Activated CD4-positive, alpha-beta T cell treated with anti-CD3 and anti-CD28 coated beads, Interleukin-2, amount 50 U/mL, for 24 hours (primary cell): ENCODE results near the gene STK35.
"Not testable (repeated sequence)": the region's sequence is repeated elsewhere in the genome, so short reads cannot be mapped to it uniquely, and the experiment has no call there.

Experiments
- DNase-seq, 2 donors: peaks; one replicate each; pipeline ENCODE4 v3.0.0-alpha.2; 2020; ENCODE audit warnings: low read depth in 1 of 2, low spot score in 1 of 2

The STK35 gene

DNA sequence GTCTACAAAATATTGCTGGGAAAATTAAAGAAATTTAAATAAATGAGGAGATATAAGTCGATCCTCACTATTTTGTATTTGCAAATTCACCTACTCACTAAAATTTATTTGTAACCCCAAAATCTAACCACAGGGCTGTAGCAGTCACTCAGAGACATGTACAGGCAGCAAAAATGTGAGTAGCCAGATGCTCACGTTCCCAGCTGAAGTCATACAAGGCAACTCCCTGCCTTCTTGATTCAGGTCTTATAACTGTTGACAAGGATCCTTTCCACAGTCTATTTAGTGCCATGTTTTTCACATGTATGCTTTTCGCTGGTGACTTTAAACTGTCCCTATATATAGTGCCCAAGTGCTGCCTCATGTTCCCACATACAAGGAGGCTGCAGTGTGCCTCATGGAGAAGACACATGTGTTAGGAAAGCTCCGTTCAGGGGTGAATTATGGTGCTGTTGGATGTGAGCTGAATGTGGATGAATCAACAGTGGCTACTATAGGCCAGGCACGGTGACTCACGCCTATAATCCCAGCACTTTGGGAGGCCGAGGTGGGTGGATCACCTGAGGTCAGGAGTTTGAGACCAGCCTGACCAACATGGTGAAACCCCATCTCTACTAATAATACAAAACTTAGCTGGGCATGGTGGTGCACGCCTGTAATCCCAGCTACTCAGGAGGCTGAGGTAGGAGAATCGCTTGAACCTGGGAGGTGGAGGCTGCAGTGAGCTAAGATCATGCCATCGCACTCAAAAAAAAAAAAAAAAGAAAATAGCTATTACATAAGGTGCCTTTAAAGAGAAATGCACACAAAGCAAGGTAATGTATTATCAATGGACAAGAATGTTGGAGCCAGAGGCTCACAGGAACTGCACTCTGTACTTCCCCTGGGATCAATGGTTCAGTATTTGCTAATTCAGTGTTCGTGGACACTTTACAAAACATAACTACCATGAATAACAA lies 55.3 kb downstream of the STK35 start:
- no peak for DNase-seq

- no peak for DNase-seq
Measured at GRCh38 chr20:2162125-2162822, 60.6 kb downstream of the STK35 start.

- no peak for DNase-seq
Measured at GRCh38 chr20:2162823-2163166, 61.2 kb downstream of the STK35 start.

GRCh38 chr20:2163312-2163711 lies 61.7 kb downstream of the STK35 start:
- no peak for DNase-seq

GRCh38 chr20:2163757-2164156 lies 62.1 kb downstream of the STK35 start:
- DNase-seq, result no peak

DNA sequence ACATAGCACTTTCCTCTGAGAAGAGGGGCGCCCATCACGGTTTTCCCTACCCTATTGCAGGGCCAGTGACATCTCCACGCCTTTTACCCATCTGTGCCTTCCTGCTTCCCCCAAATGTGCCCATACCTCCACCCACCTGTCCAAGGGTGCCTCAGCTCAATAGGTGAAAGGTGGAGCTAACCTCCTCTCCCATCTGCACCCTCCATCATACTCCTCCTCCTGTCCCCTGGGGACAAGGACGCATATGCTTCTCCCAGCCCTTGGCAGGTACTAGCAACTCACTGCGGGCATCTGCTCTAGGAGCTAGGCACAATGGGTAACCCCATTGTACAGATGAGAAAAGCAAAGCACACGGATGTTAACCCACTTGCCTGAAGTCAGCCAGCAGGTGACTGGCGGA lies 62.8 kb downstream of the STK35 start:
- no peak for DNase-seq

DNA sequence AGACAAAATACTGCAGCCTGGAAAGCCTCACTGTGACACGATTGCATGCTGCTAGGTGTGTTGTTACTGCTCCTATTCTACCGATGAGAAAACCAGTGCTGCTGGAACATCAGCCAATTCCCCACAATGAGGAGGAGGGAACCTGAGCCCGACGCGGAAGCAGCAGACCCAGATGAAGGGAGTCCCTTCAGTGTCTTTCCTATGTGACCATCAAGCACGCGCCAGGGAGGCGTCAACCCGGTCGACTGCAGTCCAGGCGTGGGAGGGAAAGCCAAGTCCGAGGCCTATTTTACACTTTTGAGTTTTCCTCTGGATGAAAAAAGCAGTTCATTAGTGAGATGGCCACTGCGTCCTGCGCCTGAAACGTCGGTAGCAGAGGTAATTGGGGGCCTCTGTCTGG lies 63.3 kb downstream of the STK35 start:
- DNase-seq, result no peak

DNA sequence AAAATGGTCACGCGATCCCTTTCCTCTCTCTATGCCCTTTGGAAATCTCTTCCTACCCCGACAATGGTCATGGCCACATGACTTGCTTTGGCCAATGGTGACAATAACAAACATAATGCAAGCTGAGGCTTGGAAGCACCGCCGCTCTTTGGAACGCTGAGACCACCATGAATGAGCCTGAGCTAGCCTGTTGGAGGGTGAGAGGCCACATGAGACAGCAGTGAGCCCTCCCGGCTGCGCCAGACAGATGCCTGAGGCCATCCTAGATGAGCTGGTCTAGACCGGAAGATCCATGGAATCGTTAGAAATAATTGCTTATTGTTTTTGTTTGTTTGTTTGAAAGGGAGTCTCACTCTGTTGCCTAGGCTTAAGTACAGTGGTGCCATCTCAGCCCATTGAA lies 64.2 kb downstream of the STK35 start:
- no peak for DNase-seq

DNA sequence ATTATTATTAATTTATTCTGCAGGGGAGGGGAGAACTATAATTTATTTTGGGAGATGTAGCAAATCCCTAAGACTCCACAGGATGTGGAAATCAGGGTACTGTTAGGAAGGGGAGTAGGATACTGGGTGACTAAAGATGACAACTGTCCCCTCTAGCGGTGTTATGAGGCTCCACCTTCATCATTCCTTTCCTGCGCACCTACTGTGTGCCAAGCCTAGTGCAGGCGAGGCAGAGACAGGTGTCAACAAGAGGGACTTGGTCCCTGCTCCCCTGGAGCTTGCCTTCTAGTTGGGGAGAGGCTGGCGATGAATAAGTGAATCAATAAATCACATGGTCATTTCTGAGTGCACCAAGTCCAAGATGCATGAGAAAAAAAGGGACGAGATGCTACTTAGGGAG lies 65.5 kb downstream of the STK35 start:
- DNase-seq, result no peak

DNA sequence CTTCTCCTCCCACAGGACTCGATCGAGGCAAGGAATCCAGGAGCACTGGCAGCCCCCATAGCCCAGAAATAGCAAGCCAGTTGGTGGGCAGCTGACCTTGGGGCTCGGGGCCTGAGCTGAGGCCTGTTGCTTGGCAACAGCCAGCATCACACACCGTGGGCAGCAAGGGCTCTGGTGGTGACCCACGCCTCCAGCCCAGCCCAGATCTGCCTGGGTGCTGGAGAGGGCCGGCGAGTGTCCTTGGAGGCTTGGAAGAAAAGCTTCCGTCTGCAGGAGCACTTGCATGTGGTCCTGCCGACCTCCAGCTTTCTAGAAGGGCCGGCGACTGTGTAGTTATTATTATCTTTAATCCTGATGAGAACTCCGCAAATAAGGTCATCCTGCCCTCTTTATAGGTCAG lies 67.3 kb downstream of the STK35 start:
- DNase-seq, result no peak

GRCh38 chr20:2169456-2170088 lies 67.9 kb downstream of the STK35 start:
- DNase-seq, result no peak

- DNase-seq, result no peak
Measured at GRCh38 chr20:2170404-2170803, 68.8 kb downstream of the STK35 start.

DNA sequence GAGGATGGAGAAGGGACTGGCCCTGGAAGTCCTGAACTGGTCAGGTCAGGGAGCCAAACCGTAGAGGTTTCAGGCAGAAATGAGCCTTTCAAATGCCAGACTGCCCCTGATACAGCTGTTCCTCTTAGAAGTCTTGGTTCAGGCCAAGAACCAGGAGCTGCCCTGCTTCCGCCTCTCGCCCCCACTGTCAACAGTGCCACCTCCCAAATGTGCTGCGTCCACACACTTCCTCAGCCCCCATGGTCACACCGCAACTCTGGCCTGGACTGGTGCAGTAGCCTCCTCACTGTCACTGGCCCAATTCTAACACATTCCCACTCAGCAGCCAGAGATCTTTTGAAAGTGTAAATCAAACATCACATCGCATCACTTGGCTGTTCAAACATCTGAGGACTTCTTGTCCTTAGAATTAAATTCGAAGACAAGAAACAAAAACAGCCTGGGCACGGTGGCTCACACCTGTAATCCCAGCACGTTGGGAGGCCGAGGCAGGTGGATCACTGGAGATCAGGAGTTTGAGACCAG lies 69.7 kb downstream of the STK35 start:
- no peak for DNase-seq

DNA sequence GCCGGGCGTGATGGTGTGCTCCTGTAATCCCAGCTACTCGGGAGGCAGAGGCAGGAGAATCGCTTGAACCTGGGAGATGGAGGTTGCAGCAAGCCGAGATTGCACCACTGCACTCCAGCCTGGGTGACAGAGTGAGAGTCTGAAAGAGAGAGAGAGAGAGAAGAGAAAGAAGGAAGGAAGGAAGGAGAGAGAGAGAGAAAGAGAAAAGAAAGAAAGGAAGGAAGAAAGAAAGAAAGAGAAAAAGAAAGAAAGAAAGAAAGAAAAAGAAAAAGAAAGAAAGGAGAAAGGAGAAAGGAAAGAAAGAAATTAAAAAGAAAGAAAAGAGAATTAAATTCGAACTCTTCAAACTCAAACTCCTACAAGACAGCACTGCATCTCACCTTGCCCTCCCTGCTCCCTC lies 70.2 kb downstream of the STK35 start:
- DNase-seq, result not testable (repeated sequence)

GRCh38 chr20:2172305-2173175 lies 70.9 kb downstream of the STK35 start:
- DNase-seq, result peak; percentile 46 to 66

- DNase-seq, result no peak
Measured at GRCh38 chr20:2173186-2173585, 71.6 kb downstream of the STK35 start.

DNA sequence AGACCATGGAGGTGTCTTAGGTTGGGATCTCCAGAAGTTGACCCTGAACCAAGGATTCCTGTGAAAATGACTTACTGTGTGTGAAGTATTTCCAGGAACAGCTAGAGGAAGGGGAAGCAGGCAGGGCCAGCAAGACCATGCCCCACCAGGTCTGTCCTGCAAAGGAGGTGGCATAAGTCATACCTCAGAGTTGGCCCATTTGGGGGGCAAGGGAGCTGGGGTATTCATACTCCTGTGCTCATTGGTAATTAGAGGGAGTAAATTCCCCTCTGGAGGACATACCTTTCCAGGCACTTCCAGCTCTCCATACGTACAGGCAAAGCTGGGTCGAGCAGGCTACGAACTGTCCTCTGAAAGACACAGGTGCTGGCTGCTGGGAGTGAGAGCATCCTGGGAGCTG lies 72.4 kb downstream of the STK35 start:
- DNase-seq, result no peak

DNA sequence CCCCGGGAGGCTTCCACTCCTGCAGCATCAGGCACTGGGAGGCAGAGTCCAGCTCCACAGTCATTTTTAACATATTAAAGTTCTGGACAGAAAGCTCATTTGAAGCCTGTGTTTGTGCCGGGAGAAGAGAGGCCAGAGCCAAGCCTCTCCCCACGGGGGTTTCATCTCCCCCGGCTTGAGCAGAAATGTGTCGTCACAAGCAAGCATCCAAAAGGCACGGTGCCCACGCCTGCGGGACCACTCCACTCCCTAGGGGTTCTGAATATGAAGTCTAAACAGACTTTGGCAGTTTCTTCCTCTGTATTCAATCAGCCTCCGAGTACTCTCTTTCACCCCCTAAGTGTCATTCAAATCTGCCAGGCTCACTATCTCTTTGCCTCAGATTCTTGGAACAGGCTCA lies 75.3 kb downstream of the STK35 start:
- no peak for DNase-seq

DNA sequence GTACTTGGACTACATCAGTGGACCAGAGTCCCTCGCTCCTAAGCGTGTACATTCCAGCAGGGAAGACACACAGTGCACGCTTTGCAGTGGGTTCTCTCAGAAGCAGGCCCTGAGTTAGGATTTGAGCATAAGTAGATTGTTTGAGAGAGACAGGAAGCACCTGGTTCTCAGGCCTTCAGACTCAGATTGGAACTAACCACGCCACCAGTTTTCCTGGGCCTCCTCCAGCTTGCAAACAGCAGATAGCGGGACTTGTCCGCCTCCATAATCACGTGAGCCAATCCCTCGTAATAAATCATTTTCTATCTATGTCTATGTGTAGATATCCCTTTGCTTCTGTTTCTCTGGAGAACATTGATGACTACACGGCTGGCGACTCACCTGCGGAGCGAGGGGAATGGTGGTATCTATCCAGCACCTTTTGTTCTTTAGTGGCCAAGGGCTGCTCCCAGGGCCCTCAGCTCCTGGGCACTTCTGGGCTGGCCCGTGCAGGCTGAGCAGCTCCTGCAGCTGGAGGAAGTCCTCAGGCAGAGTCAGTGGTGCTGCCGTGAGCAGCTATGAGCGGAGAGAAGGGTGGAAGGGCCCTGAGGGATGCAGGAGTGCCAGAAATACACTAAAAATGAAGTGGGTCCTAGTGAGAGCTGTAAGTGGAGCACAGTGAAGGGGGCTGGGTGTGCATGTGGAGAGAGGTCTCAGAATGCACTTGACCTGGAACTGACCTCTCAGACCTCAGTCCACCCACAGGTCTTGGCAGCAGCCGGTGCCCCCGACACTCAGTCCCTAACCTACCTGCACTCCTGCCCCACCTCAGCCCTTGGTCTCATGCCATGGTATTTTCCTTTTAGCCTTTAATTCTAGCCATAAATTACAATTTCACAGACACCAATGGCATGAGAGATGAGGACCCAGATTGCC lies 76.9 kb downstream of the STK35 start:
- no peak for DNase-seq

DNA sequence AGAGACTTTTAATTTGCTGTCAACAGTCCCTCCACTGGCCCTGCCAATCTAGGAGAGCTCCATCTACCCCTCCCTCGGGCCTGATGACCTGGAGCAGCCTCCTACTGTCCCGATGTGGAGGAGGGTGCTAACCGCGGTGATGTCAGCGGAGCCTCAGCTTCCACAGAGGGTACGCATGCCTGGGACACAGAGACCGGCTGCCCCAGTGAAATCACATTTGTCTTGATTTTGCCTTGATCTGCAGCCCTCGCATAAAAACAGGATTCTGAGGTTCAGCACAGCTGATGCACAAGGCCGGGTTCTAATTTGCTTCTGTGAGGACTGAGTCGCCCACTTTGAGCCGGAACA lies 77.6 kb downstream of the STK35 start:
- no peak for DNase-seq
